ENCODE results near the gene HYAL2. TPM values are rescaled to one million over a fixed set of nuclear protein-coding genes. Genes with fewer than 3 reads are reported as not detected.

Gene HYAL2
- total and polyA plus RNA-seq, 2 of the 8 experiments (the other 6 are each of a cell fraction or from before 2014, with no cell fraction given), result 51.9 to 176 TPM

DNA sequence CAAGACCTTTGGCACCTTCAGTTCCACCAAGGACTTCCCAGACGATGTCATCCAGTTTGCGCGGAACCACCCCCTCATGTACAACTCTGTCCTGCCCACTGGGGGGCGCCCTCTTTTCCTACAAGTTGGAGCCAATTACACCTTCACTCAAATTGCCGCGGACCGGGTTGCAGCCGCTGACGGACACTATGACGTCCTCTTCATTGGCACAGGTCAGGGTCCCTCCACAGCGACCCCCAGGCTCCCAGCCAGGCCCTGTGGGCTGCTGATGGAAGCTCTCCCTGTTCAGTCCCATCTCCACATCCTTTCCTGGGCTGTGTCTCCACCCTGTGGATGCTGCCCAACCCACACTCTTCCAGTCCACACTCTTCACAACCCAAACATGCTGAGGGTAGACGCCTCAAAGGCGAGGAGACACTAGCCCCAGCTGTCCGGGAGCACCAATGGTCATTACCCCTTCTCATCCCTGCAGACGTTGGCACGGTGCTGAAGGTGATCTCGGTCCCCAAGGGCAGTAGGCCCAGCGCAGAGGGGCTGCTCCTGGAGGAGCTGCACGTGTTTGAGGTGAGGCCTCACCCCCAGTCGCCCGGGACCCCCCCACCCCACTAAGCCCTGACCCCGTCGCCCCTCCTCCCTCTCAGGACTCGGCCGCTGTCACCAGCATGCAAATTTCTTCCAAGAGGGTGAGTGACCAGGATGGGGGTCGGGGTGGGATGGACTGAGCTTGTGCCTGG, 48.0 kb downstream of the HYAL2 start (continued):
- TF ChIP-seq CBX8 (IDR thresholded peaks at IDR 0.05; ENCODE audit: borderline replicate concordance, low read depth, low read length), result no peak
- no peak for TF ChIP-seq CHD1 (IDR thresholded peaks at IDR 0.05; ENCODE audit: low read depth, low read length)
- peak; percentile 82 for TF ChIP-seq CREB1 (IDR thresholded peaks at IDR 0.05)
- TF ChIP-seq SP1 (IDR thresholded peaks at IDR 0.05; ENCODE audit: low read depth, low read length), result peak; percentile 31; the same call in 1 of the 2 replicates
- TF ChIP-seq, protein P1, sequence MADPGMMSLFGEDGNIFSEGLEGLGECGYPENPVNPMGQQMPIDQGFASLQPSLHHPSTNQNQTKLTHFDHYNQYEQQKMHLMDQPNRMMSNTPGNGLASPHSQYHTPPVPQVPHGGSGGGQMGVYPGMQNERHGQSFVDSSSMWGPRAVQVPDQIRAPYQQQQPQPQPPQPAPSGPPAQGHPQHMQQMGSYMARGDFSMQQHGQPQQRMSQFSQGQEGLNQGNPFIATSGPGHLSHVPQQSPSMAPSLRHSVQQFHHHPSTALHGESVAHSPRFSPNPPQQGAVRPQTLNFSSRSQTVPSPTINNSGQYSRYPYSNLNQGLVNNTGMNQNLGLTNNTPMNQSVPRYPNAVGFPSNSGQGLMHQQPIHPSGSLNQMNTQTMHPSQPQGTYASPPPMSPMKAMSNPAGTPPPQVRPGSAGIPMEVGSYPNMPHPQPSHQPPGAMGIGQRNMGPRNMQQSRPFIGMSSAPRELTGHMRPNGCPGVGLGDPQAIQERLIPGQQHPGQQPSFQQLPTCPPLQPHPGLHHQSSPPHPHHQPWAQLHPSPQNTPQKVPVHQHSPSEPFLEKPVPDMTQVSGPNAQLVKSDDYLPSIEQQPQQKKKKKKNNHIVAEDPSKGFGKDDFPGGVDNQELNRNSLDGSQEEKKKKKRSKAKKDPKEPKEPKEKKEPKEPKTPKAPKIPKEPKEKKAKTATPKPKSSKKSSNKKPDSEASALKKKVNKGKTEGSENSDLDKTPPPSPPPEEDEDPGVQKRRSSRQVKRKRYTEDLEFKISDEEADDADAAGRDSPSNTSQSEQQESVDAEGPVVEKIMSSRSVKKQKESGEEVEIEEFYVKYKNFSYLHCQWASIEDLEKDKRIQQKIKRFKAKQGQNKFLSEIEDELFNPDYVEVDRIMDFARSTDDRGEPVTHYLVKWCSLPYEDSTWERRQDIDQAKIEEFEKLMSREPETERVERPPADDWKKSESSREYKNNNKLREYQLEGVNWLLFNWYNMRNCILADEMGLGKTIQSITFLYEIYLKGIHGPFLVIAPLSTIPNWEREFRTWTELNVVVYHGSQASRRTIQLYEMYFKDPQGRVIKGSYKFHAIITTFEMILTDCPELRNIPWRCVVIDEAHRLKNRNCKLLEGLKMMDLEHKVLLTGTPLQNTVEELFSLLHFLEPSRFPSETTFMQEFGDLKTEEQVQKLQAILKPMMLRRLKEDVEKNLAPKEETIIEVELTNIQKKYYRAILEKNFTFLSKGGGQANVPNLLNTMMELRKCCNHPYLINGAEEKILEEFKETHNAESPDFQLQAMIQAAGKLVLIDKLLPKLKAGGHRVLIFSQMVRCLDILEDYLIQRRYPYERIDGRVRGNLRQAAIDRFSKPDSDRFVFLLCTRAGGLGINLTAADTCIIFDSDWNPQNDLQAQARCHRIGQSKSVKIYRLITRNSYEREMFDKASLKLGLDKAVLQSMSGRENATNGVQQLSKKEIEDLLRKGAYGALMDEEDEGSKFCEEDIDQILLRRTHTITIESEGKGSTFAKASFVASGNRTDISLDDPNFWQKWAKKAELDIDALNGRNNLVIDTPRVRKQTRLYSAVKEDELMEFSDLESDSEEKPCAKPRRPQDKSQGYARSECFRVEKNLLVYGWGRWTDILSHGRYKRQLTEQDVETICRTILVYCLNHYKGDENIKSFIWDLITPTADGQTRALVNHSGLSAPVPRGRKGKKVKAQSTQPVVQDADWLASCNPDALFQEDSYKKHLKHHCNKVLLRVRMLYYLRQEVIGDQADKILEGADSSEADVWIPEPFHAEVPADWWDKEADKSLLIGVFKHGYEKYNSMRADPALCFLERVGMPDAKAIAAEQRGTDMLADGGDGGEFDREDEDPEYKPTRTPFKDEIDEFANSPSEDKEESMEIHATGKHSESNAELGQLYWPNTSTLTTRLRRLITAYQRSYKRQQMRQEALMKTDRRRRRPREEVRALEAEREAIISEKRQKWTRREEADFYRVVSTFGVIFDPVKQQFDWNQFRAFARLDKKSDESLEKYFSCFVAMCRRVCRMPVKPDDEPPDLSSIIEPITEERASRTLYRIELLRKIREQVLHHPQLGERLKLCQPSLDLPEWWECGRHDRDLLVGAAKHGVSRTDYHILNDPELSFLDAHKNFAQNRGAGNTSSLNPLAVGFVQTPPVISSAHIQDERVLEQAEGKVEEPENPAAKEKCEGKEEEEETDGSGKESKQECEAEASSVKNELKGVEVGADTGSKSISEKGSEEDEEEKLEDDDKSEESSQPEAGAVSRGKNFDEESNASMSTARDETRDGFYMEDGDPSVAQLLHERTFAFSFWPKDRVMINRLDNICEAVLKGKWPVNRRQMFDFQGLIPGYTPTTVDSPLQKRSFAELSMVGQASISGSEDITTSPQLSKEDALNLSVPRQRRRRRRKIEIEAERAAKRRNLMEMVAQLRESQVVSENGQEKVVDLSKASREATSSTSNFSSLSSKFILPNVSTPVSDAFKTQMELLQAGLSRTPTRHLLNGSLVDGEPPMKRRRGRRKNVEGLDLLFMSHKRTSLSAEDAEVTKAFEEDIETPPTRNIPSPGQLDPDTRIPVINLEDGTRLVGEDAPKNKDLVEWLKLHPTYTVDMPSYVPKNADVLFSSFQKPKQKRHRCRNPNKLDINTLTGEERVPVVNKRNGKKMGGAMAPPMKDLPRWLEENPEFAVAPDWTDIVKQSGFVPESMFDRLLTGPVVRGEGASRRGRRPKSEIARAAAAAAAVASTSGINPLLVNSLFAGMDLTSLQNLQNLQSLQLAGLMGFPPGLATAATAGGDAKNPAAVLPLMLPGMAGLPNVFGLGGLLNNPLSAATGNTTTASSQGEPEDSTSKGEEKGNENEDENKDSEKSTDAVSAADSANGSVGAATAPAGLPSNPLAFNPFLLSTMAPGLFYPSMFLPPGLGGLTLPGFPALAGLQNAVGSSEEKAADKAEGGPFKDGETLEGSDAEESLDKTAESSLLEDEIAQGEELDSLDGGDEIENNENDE (IDR thresholded peaks at IDR 0.05; ENCODE audit: insufficient replicate concordance, low read length), result no peak
- TF ChIP-seq TAF1 (IDR thresholded peaks at IDR 0.05; ENCODE audit: low read depth, low read length), result no peak
- no peak for TF ChIP-seq ASH2L (IDR thresholded peaks at IDR 0.05; ENCODE audit: low read length)
- TF ChIP-seq SRF (IDR thresholded peaks at IDR 0.05; ENCODE audit: low read depth, low read length), result no peak
